ENCODE results near the gene GNE. TPM values are rescaled to one million over a fixed set of nuclear protein-coding genes. Genes with fewer than 3 reads are reported as not detected.
"Not testable (repeated sequence)": the region's sequence is repeated elsewhere in the genome, so short reads cannot be mapped to it uniquely, and the experiment has no call there.

The GNE gene
- total and polyA plus RNA-seq, 2 of the 8 experiments (the other 6 are each of a cell fraction or from before 2014, with no cell fraction given), result 5.1 to 11.1 TPM

DNA sequence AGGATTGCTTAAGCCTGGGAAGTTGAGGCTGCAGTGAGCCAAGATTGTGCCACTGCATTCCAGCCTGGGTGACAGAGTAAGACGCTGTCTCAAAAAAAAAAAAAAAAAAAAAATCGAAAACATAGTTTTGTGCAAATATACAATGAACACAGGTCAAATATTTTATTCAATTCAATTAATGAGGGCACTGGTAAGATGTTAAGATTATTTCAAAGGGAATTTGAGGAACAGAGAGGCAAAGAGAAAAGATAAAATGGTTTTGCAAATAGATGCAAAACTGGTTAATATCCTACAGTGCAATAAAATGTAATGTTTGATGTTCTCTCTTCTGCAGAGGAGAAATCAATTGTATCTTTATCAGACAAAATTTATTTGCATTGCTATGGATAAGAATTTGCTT, 39.5 kb upstream of the GNE start:
- Histone ChIP-seq H2BK20ac (ENCODE audit: low read length) (no peak overlapping the region), H2AK5ac (ENCODE audit: low read depth, low read length) (no peak overlapping the region), H2BK5ac (ENCODE audit: low read depth, low read length) (no peak overlapping the region), H3K36me3 (ENCODE audit: control insufficient read depth in 2 of 4, insufficient read depth in 4 of 4, low read length in 3 of 4) (no peaks in the 10 kb centered on the region), H2BK12ac (ENCODE audit: low read depth, low read length) (no peak overlapping the region), H3K9me3 (ENCODE audit: insufficient read depth in 2 of 2, low read depth in 1 of 2, low read length in 1 of 2) (no peaks in the 10 kb centered on the region), H3K27me3 (replicated peaks in 1 of 4; ENCODE audit: control insufficient read depth in 3 of 4, extremely low read depth in 1 of 4, insufficient read depth in 3 of 4, low read length in 3 of 4) (no peaks in the 10 kb centered on the region), H3K4me3 (ENCODE audit: extremely low read depth in 1 of 4, insufficient read depth in 2 of 4, low read depth in 3 of 4, low read length in 4 of 4) (no peak overlapping the region), H3K4me1 (replicated peaks in 1 of 4; ENCODE audit: control insufficient read depth in 3 of 4, insufficient read depth in 4 of 4, low read length in 3 of 4) (peaks cover 0 to 1% (median under 1%) of the 10 kb centered on the region in 4 experiments; a peak in 4 of 7 replicates), H2AFZ (ENCODE audit: low read length) (no peak overlapping the region), H3K79me1 (ENCODE audit: low read depth, low read length) (no peaks in the 10 kb centered on the region), H2BK15ac (ENCODE audit: low read length) (no peak overlapping the region), H3K79me2 (ENCODE audit: control insufficient read depth in 1 of 2, insufficient read depth in 2 of 2, low read length in 2 of 2) (no peaks in the 10 kb centered on the region), H4K8ac (ENCODE audit: extremely low read depth, insufficient read depth, low read length) (no peak overlapping the region), H3K9ac (replicated peaks in 1 of 4; ENCODE audit: extremely low read depth in 1 of 4, low read depth in 3 of 4, low read length in 3 of 4) (no peak overlapping the region), H3K23ac (ENCODE audit: insufficient read length) (no peak overlapping the region), H4K20me1 (replicated peaks in 1 of 2; ENCODE audit: control insufficient read depth in 1 of 2, insufficient read depth in 2 of 2, low read length in 2 of 2) (no peaks in the 10 kb centered on the region), H3K27ac (ENCODE audit: low read depth, low read length) (no peak overlapping the region), H3K23me2 (ENCODE audit: low read depth, low read length) (no peaks in the 10 kb centered on the region), H3K4ac (replicated peaks; ENCODE audit: insufficient read length, low read depth, low read length) (no peak overlapping the region), H4K91ac (replicated peaks; ENCODE audit: insufficient read length, low read length) (no peak overlapping the region), H3K18ac (ENCODE audit: extremely low read depth, low read length) (no peak overlapping the region), H3K4me2 (ENCODE audit: insufficient read depth in 1 of 2, low read depth in 2 of 2, low read length in 2 of 2) (no peak overlapping the region), H3K56ac (replicated peaks; ENCODE audit: insufficient read length, low read depth, low read length) (no peak overlapping the region), H3K14ac (ENCODE audit: insufficient read length) (no peak overlapping the region), H2BK120ac (replicated peaks; ENCODE audit: low read depth, low read length) (no peak overlapping the region), H4K5ac (ENCODE audit: insufficient read length, low read depth, low read length) (no peak overlapping the region)
- FAIRE-seq, result no peak
- ChIA-PET POLR2A (ENCODE audit: partially characterized antibody) (no interaction called here), CTCF (ENCODE audit: partially characterized antibody) (no interaction called here)
- WGBS, 2 experiments (ENCODE audit: extremely low coverage in 1 of 2, insufficient coverage in 1 of 2, insufficient read length in 1 of 2, insufficient replicate concordance in 2 of 2, low coverage in 1 of 2, low lambda C conversion rate in 2 of 2, missing lambda C conversion rate in 1 of 2), result 88% methylated on average over 1 of the region's 2 CpGs; no CpG with 5 or more reads in 1 of the 2 experiments
- no peak for TF ChIP-seq KDM5A (IDR thresholded peaks at IDR 0.05; ENCODE audit: low read length)
- no peak for DNase-seq (ENCODE audit: low read depth in 1 of 2, low spot score in 2 of 2)

DNA sequence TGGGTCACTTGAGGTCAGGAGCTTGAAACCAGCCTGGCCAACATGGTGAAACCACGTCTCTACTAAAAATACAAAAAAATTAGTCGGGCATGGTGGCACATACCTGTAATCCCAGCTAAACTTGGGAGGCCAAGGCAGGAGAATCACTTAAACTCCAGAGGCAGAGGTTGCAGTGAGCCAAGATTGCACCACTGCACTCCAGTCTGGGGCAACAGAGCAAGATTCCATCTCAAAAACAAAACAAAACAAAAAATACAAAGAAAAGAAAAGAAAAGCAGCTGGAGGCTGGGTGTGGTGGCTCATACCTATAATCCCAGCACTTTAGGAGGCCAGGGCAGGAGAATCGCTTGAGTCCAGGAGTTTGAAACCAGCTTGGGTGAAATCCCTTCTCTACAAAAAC, 36.7 kb upstream of the GNE start:
- not testable (repeated sequence) for H3K14ac ChIP-seq (ENCODE audit: insufficient read length); H3K23ac ChIP-seq (ENCODE audit: insufficient read length); H2BK12ac ChIP-seq (ENCODE audit: low read depth, low read length); H4K91ac ChIP-seq (replicated peaks; ENCODE audit: insufficient read length, low read length); H3K4me1 ChIP-seq (replicated peaks in 1 of 4; ENCODE audit: control insufficient read depth in 3 of 4, insufficient read depth in 4 of 4, low read length in 3 of 4); H3K4me3 ChIP-seq (ENCODE audit: extremely low read depth in 1 of 4, insufficient read depth in 2 of 4, low read depth in 3 of 4, low read length in 4 of 4); H3K27ac ChIP-seq (ENCODE audit: low read depth, low read length); H3K18ac ChIP-seq (ENCODE audit: extremely low read depth, low read length); FAIRE-seq; H4K20me1 ChIP-seq (replicated peaks in 1 of 2; ENCODE audit: control insufficient read depth in 1 of 2, insufficient read depth in 2 of 2, low read length in 2 of 2); H2BK20ac ChIP-seq (ENCODE audit: low read length); H4K5ac ChIP-seq (ENCODE audit: insufficient read length, low read depth, low read length); H2BK5ac ChIP-seq (ENCODE audit: low read depth, low read length); H2BK15ac ChIP-seq (ENCODE audit: low read length); H4K8ac ChIP-seq (ENCODE audit: extremely low read depth, insufficient read depth, low read length); H2AFZ ChIP-seq (ENCODE audit: low read length); H3K79me1 ChIP-seq (ENCODE audit: low read depth, low read length); H3K4ac ChIP-seq (replicated peaks; ENCODE audit: insufficient read length, low read depth, low read length); H2AK5ac ChIP-seq (ENCODE audit: low read depth, low read length); H3K79me2 ChIP-seq (ENCODE audit: control insufficient read depth in 1 of 2, insufficient read depth in 2 of 2, low read length in 2 of 2); DNase-seq (ENCODE audit: low read depth in 1 of 2, low spot score in 2 of 2); H3K4me2 ChIP-seq (ENCODE audit: insufficient read depth in 1 of 2, low read depth in 2 of 2, low read length in 2 of 2); H3K56ac ChIP-seq (replicated peaks; ENCODE audit: insufficient read length, low read depth, low read length); H3K27me3 ChIP-seq (replicated peaks in 1 of 4; ENCODE audit: control insufficient read depth in 3 of 4, extremely low read depth in 1 of 4, insufficient read depth in 3 of 4, low read length in 3 of 4); H3K36me3 ChIP-seq (ENCODE audit: control insufficient read depth in 2 of 4, insufficient read depth in 4 of 4, low read length in 3 of 4); H3K9me3 ChIP-seq (ENCODE audit: insufficient read depth in 2 of 2, low read depth in 1 of 2, low read length in 1 of 2); H2BK120ac ChIP-seq (replicated peaks; ENCODE audit: low read depth, low read length); H3K9ac ChIP-seq (replicated peaks in 1 of 4; ENCODE audit: extremely low read depth in 1 of 4, low read depth in 3 of 4, low read length in 3 of 4); H3K23me2 ChIP-seq (ENCODE audit: low read depth, low read length)
- ChIA-PET POLR2A (ENCODE audit: partially characterized antibody) (interaction anchor here (1.0 to 2.0 kb wide), 2 partner anchors 37 to 105 kb away, joined by 3 to 5 read pairs; partner anchors contain the start of gene GNE), CTCF (ENCODE audit: partially characterized antibody) (interaction anchor here (0.6 to 2.2 kb wide), 4 partner anchors 11 to 787 kb away, joined by 3 to 9 read pairs (median 4); no protein-coding TSS in a partner anchor)
- WGBS, 2 experiments (ENCODE audit: extremely low coverage in 1 of 2, insufficient coverage in 1 of 2, insufficient read length in 1 of 2, insufficient replicate concordance in 2 of 2, low coverage in 1 of 2, low lambda C conversion rate in 2 of 2, missing lambda C conversion rate in 1 of 2), result 81% methylated on average over 3 of the region's 3 CpGs; no CpG with 5 or more reads in 1 of the 2 experiments

Measured in H1 (cell line).